WTC11 (cell line): ENCODE results near the gene HNRNPLL. TPM values are rescaled to one million over a fixed set of nuclear protein-coding genes. Genes with fewer than 3 reads are reported as not detected.

Source experiments
- ATAC-seq: fragments of 200-7000 bp; cut with Tn5 transposase; 2 replicates; pipeline ENCODE4 v1.10.0; 2021; ENCODE audit warnings: mild to moderate bottlenecking, moderate library complexity
- CTCF ChIA-PET: fragments of 300-600 bp; sonication (Branson Sonifier 250); formaldehyde crosslinking; loops from one replicate; lab custom pipeline; 2021; ENCODE audit warnings: antibody characterized with exemption; lab: Charles Lee
- POLR2A ChIA-PET: fragments of 350-600 bp; sonication (Branson Sonifier 250); formaldehyde crosslinking; loops from one replicate; lab custom pipeline; 2021; ENCODE audit warnings: antibody characterized with exemption; lab: Charles Lee
- DNase-seq: peaks from one replicate; pipeline ENCODE4 v3.0.0; 2021; ENCODE audit warnings: low spot score
- H3K27ac Mint-ChIP-seq: 2 replicates; pipeline ENCODE4 v1.8.0; 2021; ENCODE audit warnings: mixed read lengths
- H3K27me3 Mint-ChIP-seq: 2 replicates; pipeline ENCODE4 v1.8.0; 2021; ENCODE audit warnings: low read depth, mild to moderate bottlenecking, moderate library complexity, mixed read lengths
- H3K36me3 Mint-ChIP-seq: 2 replicates; pipeline ENCODE4 v1.8.0; 2021; ENCODE audit warnings: mixed read lengths
- H3K4me1 Mint-ChIP-seq: 2 replicates; pipeline ENCODE4 v1.8.0; 2022; ENCODE audit warnings: mixed read lengths
- H3K4me3 Mint-ChIP-seq: 2 replicates; pipeline ENCODE4 v1.8.0; 2021; ENCODE audit warnings: mild to moderate bottlenecking, moderate library complexity, mixed read lengths
- H3K9me3 Mint-ChIP-seq: 2 replicates; pipeline ENCODE4 v1.8.0; 2021; ENCODE audit warnings: mixed read lengths
- ELF4 ChIP-seq: sonication (generic); formaldehyde crosslinking; IDR thresholded peaks from 2 replicates; pipeline ENCODE4 v1.8.1; 2022; ENCODE audit warnings: low read depth, mild to moderate bottlenecking, moderate library complexity, missing genetic modification reagents
- ETV6 ChIP-seq: sonication (generic); formaldehyde crosslinking; IDR thresholded peaks from 2 replicates; pipeline ENCODE4 v1.8.1; 2022; ENCODE audit warnings: mild to moderate bottlenecking, missing genetic modification reagents
- JUN ChIP-seq: sonication (generic); formaldehyde crosslinking; IDR thresholded peaks from 2 replicates; pipeline ENCODE4 v1.8.0; 2023; ENCODE audit warnings: mild to moderate bottlenecking, missing genetic modification reagents
- MXD4 ChIP-seq: fragments of 250-450 bp; sonication (Bioruptor Pico); IDR thresholded peaks from 2 replicates; pipeline ENCODE4 v1.8.0; 2021; ENCODE audit warnings: mild to moderate bottlenecking, moderate library complexity, borderline replicate concordance
- MYBL2 ChIP-seq: sonication (generic); formaldehyde crosslinking; IDR thresholded peaks from 2 replicates; pipeline ENCODE4 v1.8.1; 2023; ENCODE audit warnings: mild to moderate bottlenecking, moderate library complexity, missing genetic modification reagents
- NFATC4 ChIP-seq: fragments of 250-450 bp; sonication (Bioruptor Pico); IDR thresholded peaks from 2 replicates; pipeline ENCODE4 v1.9.0; 2021; ENCODE audit warnings: mild to moderate bottlenecking
- NFE2L1 ChIP-seq: sonication (generic); formaldehyde crosslinking; IDR thresholded peaks from 2 replicates; pipeline ENCODE4 v1.8.1; 2023; ENCODE audit warnings: missing genetic modification reagents
- NR2C2 ChIP-seq: sonication (generic); formaldehyde crosslinking; IDR thresholded peaks from 2 replicates; pipeline ENCODE4 v1.8.0; 2022; ENCODE audit warnings: mild to moderate bottlenecking, missing genetic modification reagents
- NR3C1 ChIP-seq: sonication (generic); formaldehyde crosslinking; conservative IDR thresholded peaks from 2 replicates; pipeline ENCODE4 v1.8.1; 2023; ENCODE audit warnings: low read depth, mild to moderate bottlenecking, missing genetic modification reagents
- RORB ChIP-seq: fragments of 250-450 bp; sonication (Bioruptor Pico); IDR thresholded peaks from 2 replicates; pipeline ENCODE4 v1.9.0; 2021; ENCODE audit warnings: mild to moderate bottlenecking
- SMAD4 ChIP-seq: sonication (generic); formaldehyde crosslinking; IDR thresholded peaks from 2 replicates; pipeline ENCODE4 v1.8.0; 2022; ENCODE audit warnings: mild to moderate bottlenecking, missing genetic modification reagents
- SP1 ChIP-seq: sonication (generic); formaldehyde crosslinking; conservative IDR thresholded peaks from 2 replicates; pipeline ENCODE4 v1.8.1; 2022; ENCODE audit warnings: missing genetic modification reagents
- TEAD4 ChIP-seq: sonication (generic); formaldehyde crosslinking; IDR thresholded peaks from 2 replicates; pipeline ENCODE4 v1.8.0; 2022; ENCODE audit warnings: mild to moderate bottlenecking, missing genetic modification reagents
- ZNF121 ChIP-seq: sonication (generic); formaldehyde crosslinking; IDR thresholded peaks from 2 replicates; pipeline ENCODE4 v1.8.0; 2023; ENCODE audit warnings: missing genetic modification reagents
- ZNF263 ChIP-seq: sonication (generic); formaldehyde crosslinking; IDR thresholded peaks from 2 replicates; pipeline ENCODE4 v1.8.1; 2022; ENCODE audit warnings: low read depth, mild to moderate bottlenecking, moderate library complexity, missing genetic modification reagents
- ZNF416 ChIP-seq: fragments of 250-450 bp; sonication (Bioruptor Pico); IDR thresholded peaks from 2 replicates; pipeline ENCODE4 v1.9.0; 2021; ENCODE audit warnings: mild to moderate bottlenecking, inconsistent platforms
- total RNA-seq: library from RNA; stranded (reverse); gene quantifications from 3 replicates; pipeline ENCODE4 v1.2.3, GENCODE V29; 2021
- TF ChIP-seq, protein P1 (sequence below): sonication (generic); formaldehyde crosslinking; IDR thresholded peaks from 2 replicates; pipeline ENCODE4 v1.8.1; 2022; ENCODE audit warnings: mild to moderate bottlenecking, missing genetic modification reagents, moderate library complexity, borderline replicate concordance
- TF ChIP-seq, protein P2 (sequence below): sonication (generic); formaldehyde crosslinking; IDR thresholded peaks from 2 replicates; pipeline ENCODE4 v1.8.0; 2022; ENCODE audit warnings: mild to moderate bottlenecking, missing genetic modification reagents
- TF ChIP-seq, protein P3 (sequence below): sonication (generic); formaldehyde crosslinking; IDR thresholded peaks from 2 replicates; pipeline ENCODE4 v1.8.0; 2022; ENCODE audit warnings: mild to moderate bottlenecking, missing genetic modification reagents
- TF ChIP-seq, protein P4 (sequence below): sonication (generic); formaldehyde crosslinking; conservative IDR thresholded peaks from 2 replicates; pipeline ENCODE4 v1.8.1; 2022; ENCODE audit warnings: mild to moderate bottlenecking, missing genetic modification reagents
- TF ChIP-seq, protein P5 (sequence below): sonication (generic); formaldehyde crosslinking; IDR thresholded peaks from 2 replicates; pipeline ENCODE4 v1.8.1; 2023; ENCODE audit warnings: mild to moderate bottlenecking, missing genetic modification reagents, moderate library complexity
- TF ChIP-seq, protein P6 (sequence below): sonication (generic); formaldehyde crosslinking; IDR thresholded peaks from 2 replicates; pipeline ENCODE4 v1.8.0; 2022; ENCODE audit warnings: missing genetic modification reagents
- TF ChIP-seq, protein P7 (sequence below): sonication (generic); formaldehyde crosslinking; IDR thresholded peaks from 2 replicates; pipeline ENCODE4 v1.8.0; 2023; ENCODE audit warnings: missing genetic modification reagents
- TF ChIP-seq, protein P8 (sequence below): sonication (generic); formaldehyde crosslinking; IDR thresholded peaks from 2 replicates; pipeline ENCODE4 v1.8.0; 2023; ENCODE audit warnings: mild to moderate bottlenecking, missing genetic modification reagents
- TF ChIP-seq, protein P9 (sequence below): sonication (generic); formaldehyde crosslinking; IDR thresholded peaks from 2 replicates; pipeline ENCODE4 v1.8.0; 2022; ENCODE audit warnings: mild to moderate bottlenecking, missing genetic modification reagents

HNRNPLL gene
- total RNA-seq, 1 experiment from 2014 or later = 65.3 TPM

DNA sequence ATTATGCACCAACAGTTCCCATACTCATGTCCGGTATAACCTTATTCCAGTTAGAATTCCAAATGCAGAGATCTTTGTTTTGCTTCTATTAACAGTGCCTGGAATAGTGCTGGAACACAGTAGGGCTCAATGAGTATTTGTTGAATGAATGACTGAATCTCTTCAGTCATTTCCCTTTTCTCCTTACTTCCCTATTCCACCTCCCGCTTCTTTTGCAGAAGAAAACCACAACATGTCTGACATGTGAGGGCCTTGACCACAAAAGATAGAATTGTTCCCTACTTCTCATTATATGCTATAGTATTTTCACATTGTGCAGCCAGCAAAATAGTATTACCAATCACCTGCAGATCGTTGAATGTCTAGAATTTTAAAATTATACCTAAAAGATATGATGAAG is 19.5 kb upstream of the HNRNPLL start:
- Mint-ChIP-seq H3K27me3 (no peaks in the 10 kb centered on the region), H3K27ac (no peak overlapping the region), H3K4me1 (peaks cover 14% of the 10 kb centered on the region), H3K4me3 (no peak overlapping the region), H3K9me3 (peaks cover 6% of the 10 kb centered on the region), H3K36me3 (no peaks in the 10 kb centered on the region)
- no peak for TF ChIP-seq TEAD4 (CRISPR knock-in tag)
- TF ChIP-seq, protein P1, sequence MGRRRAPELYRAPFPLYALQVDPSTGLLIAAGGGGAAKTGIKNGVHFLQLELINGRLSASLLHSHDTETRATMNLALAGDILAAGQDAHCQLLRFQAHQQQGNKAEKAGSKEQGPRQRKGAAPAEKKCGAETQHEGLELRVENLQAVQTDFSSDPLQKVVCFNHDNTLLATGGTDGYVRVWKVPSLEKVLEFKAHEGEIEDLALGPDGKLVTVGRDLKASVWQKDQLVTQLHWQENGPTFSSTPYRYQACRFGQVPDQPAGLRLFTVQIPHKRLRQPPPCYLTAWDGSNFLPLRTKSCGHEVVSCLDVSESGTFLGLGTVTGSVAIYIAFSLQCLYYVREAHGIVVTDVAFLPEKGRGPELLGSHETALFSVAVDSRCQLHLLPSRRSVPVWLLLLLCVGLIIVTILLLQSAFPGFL (CRISPR knock-in tag) = no peak
- TF ChIP-seq ETV6 = no peak
- TF ChIP-seq, protein P2, sequence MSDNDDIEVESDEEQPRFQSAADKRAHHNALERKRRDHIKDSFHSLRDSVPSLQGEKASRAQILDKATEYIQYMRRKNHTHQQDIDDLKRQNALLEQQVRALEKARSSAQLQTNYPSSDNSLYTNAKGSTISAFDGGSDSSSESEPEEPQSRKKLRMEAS = no peak
- TF ChIP-seq, protein P3, sequence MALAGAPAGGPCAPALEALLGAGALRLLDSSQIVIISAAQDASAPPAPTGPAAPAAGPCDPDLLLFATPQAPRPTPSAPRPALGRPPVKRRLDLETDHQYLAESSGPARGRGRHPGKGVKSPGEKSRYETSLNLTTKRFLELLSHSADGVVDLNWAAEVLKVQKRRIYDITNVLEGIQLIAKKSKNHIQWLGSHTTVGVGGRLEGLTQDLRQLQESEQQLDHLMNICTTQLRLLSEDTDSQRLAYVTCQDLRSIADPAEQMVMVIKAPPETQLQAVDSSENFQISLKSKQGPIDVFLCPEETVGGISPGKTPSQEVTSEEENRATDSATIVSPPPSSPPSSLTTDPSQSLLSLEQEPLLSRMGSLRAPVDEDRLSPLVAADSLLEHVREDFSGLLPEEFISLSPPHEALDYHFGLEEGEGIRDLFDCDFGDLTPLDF (CRISPR knock-in tag) = no peak
- CTCF ChIA-PET = no interaction called here
- POLR2A ChIA-PET = no interaction called here
- ATAC-seq (no peak), DNase-seq (no peak)

DNA sequence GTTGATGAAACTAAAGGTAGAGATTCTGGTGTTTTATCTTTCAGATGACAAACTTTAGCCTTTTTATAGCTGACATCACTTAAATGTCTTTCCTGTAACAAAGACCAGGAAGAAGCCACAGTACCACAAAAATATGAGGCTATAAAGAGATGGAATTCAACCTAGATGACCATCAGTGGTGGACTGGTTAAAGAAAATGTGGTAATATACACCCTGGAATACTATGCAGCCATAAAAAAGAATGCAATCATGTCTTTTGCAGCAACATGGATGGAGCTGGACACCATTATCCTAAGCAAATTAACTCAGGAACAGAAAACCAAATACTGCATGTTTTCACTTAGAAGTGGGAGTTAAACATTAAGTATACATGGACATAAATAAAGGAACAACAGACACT is 18.3 kb upstream of the HNRNPLL start:
- TF ChIP-seq ZNF416 (CRISPR knock-in tag) (no peak), SMAD4 (CRISPR knock-in tag) (no peak), SP1 (CRISPR knock-in tag) (no peak), MYBL2 (no peak), NR3C1 (CRISPR knock-in tag) (no peak), MXD4 (CRISPR knock-in tag) (no peak), JUN (no peak), ELF4 (CRISPR knock-in tag) (no peak), NFE2L1 (CRISPR knock-in tag) (no peak), NFATC4 (CRISPR knock-in tag) (no peak), RORB (no peak), NR2C2 (no peak), ZNF121 (CRISPR knock-in tag) (no peak), ZNF263 (CRISPR knock-in tag) (no peak)
- TF ChIP-seq, protein P4, sequence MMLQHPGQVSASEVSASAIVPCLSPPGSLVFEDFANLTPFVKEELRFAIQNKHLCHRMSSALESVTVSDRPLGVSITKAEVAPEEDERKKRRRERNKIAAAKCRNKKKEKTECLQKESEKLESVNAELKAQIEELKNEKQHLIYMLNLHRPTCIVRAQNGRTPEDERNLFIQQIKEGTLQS = no peak
- TF ChIP-seq, protein P5, sequence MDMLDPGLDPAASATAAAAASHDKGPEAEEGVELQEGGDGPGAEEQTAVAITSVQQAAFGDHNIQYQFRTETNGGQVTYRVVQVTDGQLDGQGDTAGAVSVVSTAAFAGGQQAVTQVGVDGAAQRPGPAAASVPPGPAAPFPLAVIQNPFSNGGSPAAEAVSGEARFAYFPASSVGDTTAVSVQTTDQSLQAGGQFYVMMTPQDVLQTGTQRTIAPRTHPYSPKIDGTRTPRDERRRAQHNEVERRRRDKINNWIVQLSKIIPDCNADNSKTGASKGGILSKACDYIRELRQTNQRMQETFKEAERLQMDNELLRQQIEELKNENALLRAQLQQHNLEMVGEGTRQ = no peak
- TF ChIP-seq, protein P6, sequence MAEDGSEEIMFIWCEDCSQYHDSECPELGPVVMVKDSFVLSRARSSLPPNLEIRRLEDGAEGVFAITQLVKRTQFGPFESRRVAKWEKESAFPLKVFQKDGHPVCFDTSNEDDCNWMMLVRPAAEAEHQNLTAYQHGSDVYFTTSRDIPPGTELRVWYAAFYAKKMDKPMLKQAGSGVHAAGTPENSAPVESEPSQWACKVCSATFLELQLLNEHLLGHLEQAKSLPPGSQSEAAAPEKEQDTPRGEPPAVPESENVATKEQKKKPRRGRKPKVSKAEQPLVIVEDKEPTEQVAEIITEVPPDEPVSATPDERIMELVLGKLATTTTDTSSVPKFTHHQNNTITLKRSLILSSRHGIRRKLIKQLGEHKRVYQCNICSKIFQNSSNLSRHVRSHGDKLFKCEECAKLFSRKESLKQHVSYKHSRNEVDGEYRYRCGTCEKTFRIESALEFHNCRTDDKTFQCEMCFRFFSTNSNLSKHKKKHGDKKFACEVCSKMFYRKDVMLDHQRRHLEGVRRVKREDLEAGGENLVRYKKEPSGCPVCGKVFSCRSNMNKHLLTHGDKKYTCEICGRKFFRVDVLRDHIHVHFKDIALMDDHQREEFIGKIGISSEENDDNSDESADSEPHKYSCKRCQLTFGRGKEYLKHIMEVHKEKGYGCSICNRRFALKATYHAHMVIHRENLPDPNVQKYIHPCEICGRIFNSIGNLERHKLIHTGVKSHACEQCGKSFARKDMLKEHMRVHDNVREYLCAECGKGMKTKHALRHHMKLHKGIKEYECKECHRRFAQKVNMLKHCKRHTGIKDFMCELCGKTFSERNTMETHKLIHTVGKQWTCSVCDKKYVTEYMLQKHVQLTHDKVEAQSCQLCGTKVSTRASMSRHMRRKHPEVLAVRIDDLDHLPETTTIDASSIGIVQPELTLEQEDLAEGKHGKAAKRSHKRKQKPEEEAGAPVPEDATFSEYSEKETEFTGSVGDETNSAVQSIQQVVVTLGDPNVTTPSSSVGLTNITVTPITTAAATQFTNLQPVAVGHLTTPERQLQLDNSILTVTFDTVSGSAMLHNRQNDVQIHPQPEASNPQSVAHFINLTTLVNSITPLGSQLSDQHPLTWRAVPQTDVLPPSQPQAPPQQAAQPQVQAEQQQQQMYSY (CRISPR knock-in tag) = no peak
- TF ChIP-seq, protein P7, sequence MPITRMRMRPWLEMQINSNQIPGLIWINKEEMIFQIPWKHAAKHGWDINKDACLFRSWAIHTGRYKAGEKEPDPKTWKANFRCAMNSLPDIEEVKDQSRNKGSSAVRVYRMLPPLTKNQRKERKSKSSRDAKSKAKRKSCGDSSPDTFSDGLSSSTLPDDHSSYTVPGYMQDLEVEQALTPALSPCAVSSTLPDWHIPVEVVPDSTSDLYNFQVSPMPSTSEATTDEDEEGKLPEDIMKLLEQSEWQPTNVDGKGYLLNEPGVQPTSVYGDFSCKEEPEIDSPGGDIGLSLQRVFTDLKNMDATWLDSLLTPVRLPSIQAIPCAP (CRISPR knock-in tag) = no peak
- TF ChIP-seq, protein P8, sequence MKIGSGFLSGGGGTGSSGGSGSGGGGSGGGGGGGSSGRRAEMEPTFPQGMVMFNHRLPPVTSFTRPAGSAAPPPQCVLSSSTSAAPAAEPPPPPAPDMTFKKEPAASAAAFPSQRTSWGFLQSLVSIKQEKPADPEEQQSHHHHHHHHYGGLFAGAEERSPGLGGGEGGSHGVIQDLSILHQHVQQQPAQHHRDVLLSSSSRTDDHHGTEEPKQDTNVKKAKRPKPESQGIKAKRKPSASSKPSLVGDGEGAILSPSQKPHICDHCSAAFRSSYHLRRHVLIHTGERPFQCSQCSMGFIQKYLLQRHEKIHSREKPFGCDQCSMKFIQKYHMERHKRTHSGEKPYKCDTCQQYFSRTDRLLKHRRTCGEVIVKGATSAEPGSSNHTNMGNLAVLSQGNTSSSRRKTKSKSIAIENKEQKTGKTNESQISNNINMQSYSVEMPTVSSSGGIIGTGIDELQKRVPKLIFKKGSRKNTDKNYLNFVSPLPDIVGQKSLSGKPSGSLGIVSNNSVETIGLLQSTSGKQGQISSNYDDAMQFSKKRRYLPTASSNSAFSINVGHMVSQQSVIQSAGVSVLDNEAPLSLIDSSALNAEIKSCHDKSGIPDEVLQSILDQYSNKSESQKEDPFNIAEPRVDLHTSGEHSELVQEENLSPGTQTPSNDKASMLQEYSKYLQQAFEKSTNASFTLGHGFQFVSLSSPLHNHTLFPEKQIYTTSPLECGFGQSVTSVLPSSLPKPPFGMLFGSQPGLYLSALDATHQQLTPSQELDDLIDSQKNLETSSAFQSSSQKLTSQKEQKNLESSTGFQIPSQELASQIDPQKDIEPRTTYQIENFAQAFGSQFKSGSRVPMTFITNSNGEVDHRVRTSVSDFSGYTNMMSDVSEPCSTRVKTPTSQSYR (CRISPR knock-in tag) = no peak
- TF ChIP-seq, protein P9, sequence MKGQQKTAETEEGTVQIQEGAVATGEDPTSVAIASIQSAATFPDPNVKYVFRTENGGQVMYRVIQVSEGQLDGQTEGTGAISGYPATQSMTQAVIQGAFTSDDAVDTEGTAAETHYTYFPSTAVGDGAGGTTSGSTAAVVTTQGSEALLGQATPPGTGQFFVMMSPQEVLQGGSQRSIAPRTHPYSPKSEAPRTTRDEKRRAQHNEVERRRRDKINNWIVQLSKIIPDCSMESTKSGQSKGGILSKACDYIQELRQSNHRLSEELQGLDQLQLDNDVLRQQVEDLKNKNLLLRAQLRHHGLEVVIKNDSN (CRISPR knock-in tag) = no peak
- DNase-seq = no peak
- Mint-ChIP-seq H3K36me3 (no peaks in the 10 kb centered on the region), H3K4me3 (no peak overlapping the region), H3K9me3 (peaks cover 6% of the 10 kb centered on the region), H3K4me1 (peaks cover 14% of the 10 kb centered on the region), H3K27me3 (no peaks in the 10 kb centered on the region), H3K27ac (no peak overlapping the region)
- ChIA-PET CTCF (no interaction called here), POLR2A (no interaction called here)
- ATAC-seq = no peak
